ENCODE results near the gene RAP1A. TPM values are rescaled to one million over a fixed set of nuclear protein-coding genes. Genes with fewer than 3 reads are reported as not detected.
A peak's percentile ranks its signal among the peaks of the same experiment; 100 is the strongest.

Gene RAP1A
- total and polyA plus RNA-seq, 2 donors (not counting 3 experiments of a cell fraction or from before 2014, with no cell fraction given): 17.8 to 56.4 TPM

GRCh38 chr1:111620441-111620971, 917 bp downstream of the RAP1A start:
- H3K9me1 ChIP-seq (replicated peaks; ENCODE audit: control insufficient read depth, extremely low read depth, insufficient read depth, low read length): no peaks in the 10 kb centered on the region
- peak overlapping the region; percentile 19 to 98 (median 84) for H3K4me3 ChIP-seq (replicated peaks in 1 of 3; ENCODE audit: insufficient read depth in 1 of 3, low read depth in 1 of 3, low read length in 3 of 3)
- peak; percentile 57 for FAIRE-seq
- H2AFZ ChIP-seq (ENCODE audit: low read depth, low read length): peak overlapping the region; percentile 30
- peak overlapping the region; percentile 70 for H3K9ac ChIP-seq (replicated peaks; ENCODE audit: extremely low read depth, insufficient read depth, low read length)
- peaks cover 0 to 4% of the 10 kb centered on the region in 2 experiments for H3K27me3 ChIP-seq (ENCODE audit: control insufficient read depth in 2 of 2, insufficient read depth in 2 of 2, low read length in 2 of 2)
- H3K9me3 ChIP-seq (replicated peaks; ENCODE audit: control insufficient read depth, insufficient read depth, low read length): no peaks in the 10 kb centered on the region
- TF ChIP-seq POLR2AphosphoS5 (IDR thresholded peaks at IDR 0.05; ENCODE audit: insufficient read depth, low read depth, low read length) (no peak), MAX (IDR thresholded peaks at IDR 0.05; ENCODE audit: insufficient read depth, insufficient read length) (peak; percentile 38)
- H3K27ac ChIP-seq (ENCODE audit: insufficient read depth, low read depth, low read length): peak overlapping the region; percentile 5
- dilution Hi-C loops (cut with MboI; ENCODE audit: extremely low pct_ligation_motif_present, low sequenced_read_pairs): no loop called here
- H4K20me1 ChIP-seq (replicated peaks; ENCODE audit: control insufficient read depth, extremely low read depth, insufficient read depth, low read length): peaks cover 10% of the 10 kb centered on the region
- no peaks in the 10 kb centered on the region for H3K36me3 ChIP-seq (ENCODE audit: control insufficient read depth in 2 of 2, extremely low read depth in 1 of 2, insufficient read depth in 2 of 2, low read length in 2 of 2)
- peaks cover 12% of the 10 kb centered on the region for H3K4me1 ChIP-seq (ENCODE audit: control insufficient read depth, extremely low read depth, insufficient read depth, low read length)
- peak overlapping the region; percentile 89 for H3K4me2 ChIP-seq (ENCODE audit: insufficient read depth, low read length)
- ChIA-PET CTCF (interaction anchor here (0.7 to 2.5 kb wide), 7 partner anchors 9 to 139 kb away, joined by 4 to 20 read pairs (median 7); no protein-coding TSS in a partner anchor), POLR2A (interaction anchor here (0.6 kb wide), 1 partner anchor 505 kb away, joined by 5 read pairs; no protein-coding TSS in a partner anchor)
- TSS peak; percentile 24 for BruUV-seq (replicated peaks)
- H3K79me2 ChIP-seq (ENCODE audit: control insufficient read depth, insufficient read depth, low read length): peaks cover 54% of the 10 kb centered on the region
- intact Hi-C loops (cut with micrococcal nuclease): loop anchor here (1.0 to 5.0 kb wide), 2 partner anchors 36 to 77 kb away; no protein-coding TSS in a partner anchor
- peak; percentile 25 for DNase-seq (ENCODE audit: low read depth, low spot score)

- BruUV-seq (replicated peaks): no TSS peak
Measured at GRCh38 chr1:111621050-111621449, 1.5 kb downstream of the RAP1A start.

More at GRCh38 chr1:111621050-111621449, 1.5 kb downstream of the RAP1A start:
- Histone ChIP-seq H3K79me2 (ENCODE audit: control insufficient read depth, insufficient read depth, low read length) (peaks cover 60% of the 10 kb centered on the region), H3K4me2 (ENCODE audit: insufficient read depth, low read length) (peak overlapping the region; percentile 89), H3K4me1 (ENCODE audit: control insufficient read depth, extremely low read depth, insufficient read depth, low read length) (peaks cover 12% of the 10 kb centered on the region), H3K27ac (ENCODE audit: insufficient read depth, low read depth, low read length) (peak overlapping the region; percentile 5), H3K4me3 (replicated peaks in 1 of 3; ENCODE audit: insufficient read depth in 1 of 3, low read depth in 1 of 3, low read length in 3 of 3) (peak overlapping the region; percentile 19 to 98 (median 84)), H2AFZ (ENCODE audit: low read depth, low read length) (no peak overlapping the region), H3K36me3 (ENCODE audit: control insufficient read depth in 2 of 2, extremely low read depth in 1 of 2, insufficient read depth in 2 of 2, low read length in 2 of 2) (no peaks in the 10 kb centered on the region), H3K9me3 (replicated peaks; ENCODE audit: control insufficient read depth, insufficient read depth, low read length) (no peaks in the 10 kb centered on the region), H3K27me3 (ENCODE audit: control insufficient read depth in 2 of 2, insufficient read depth in 2 of 2, low read length in 2 of 2) (peaks cover 0 to 2% of the 10 kb centered on the region in 2 experiments), H3K9ac (replicated peaks; ENCODE audit: extremely low read depth, insufficient read depth, low read length) (peak overlapping the region; percentile 70), H4K20me1 (replicated peaks; ENCODE audit: control insufficient read depth, extremely low read depth, insufficient read depth, low read length) (peaks cover 10% of the 10 kb centered on the region), H3K9me1 (replicated peaks; ENCODE audit: control insufficient read depth, extremely low read depth, insufficient read depth, low read length) (no peaks in the 10 kb centered on the region)
- ChIA-PET POLR2A (no interaction called here), CTCF (interaction anchor here (2.3 to 2.5 kb wide), 3 partner anchors 113 to 139 kb away, joined by 7 to 20 read pairs (median 7); no protein-coding TSS in a partner anchor)
- dilution Hi-C loops (cut with MboI; ENCODE audit: extremely low pct_ligation_motif_present, low sequenced_read_pairs): no loop called here
- FAIRE-seq (no peak), DNase-seq (ENCODE audit: low read depth, low spot score) (peak; percentile 14)
- intact Hi-C loops (cut with micrococcal nuclease): loop anchor here (5.0 kb wide), 1 partner anchor 76 kb away; no protein-coding TSS in a partner anchor
- TF ChIP-seq POLR2A (IDR thresholded peaks at IDR 0.05; ENCODE audit: low read depth, low read length): no peak
